GF-D8 (cell line): ENCODE results near the gene ECE1.
"Not testable (repeated sequence)": the region's sequence is repeated elsewhere in the genome, so short reads cannot be mapped to it uniquely, and the experiment has no call there.

Experiments
- DNase-seq: peaks from one replicate; lab custom pipeline; 2025; lab: John Stamatoyannopoulos, UW

Gene ECE1

DNA sequence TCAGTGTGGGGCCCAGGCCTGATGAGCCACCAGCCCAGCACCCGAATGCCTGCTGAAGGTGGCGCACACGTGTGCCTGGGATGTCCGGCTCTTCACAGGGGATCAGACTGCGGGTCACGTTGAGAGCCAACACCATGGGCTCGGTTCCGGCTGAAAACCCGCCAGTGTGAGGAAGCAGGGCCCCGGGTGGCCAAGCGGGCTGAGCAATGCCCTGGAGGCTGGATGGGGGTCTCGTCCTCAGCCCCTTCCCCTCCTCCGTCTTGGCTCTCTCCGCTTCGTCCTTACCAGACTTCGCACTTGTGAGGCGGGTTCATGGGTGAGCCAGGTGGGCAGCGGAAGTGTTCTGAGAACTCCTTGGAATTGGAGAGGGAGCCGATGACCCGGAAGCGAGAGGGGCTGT is 70.6 kb downstream of the ECE1 start:
- DNase-seq = no peak

- DNase-seq = no peak
Measured at GRCh38 chr1:21217812-21218596, 72.3 kb downstream of the ECE1 start.

DNA sequence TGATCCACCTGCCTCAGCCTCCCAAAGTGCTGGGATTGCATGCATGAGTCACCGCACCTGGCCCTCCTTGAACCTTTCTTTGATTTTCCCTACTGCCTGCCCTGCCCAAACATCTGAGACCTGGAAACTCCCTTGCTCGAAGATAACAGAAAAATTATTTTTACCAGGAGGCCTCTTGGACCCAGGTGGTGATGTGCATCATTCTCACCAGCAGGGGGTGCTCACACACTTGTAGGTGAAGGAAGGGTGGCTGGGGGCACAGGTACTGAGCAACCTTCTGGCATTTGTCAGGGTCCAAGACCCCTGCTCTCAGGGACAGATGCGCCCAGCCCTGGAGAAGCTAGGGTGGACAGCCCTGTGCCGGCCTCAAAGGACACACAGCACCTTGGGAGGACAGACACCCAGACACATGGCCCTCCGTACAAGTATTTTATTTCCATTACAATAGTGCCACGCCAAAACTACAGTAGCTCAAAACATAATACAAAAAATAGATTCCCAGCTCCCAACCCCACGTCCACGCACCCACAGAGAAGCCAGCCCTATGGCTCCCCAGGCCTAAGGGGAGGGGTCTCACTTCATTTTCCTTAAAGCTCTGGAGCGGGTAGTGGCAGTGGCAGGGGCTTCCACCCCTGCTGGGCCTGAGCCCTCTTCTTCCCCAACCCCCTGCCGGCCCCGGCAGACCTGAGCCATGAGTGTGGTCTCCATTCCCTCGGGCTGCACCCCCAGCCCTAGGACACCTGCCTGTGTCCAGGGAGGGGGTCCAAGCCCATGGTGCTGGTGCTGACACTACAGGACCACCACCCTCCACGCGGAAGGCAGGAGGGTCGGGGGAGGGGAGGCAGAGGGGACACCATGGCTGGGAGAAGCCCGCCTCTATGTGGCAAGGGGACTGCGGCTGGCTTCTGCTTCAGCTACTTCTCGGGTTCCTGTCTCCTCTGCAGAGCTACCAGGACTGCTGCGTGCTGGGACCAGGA is 73.1 kb downstream of the ECE1 start:
- no peak for DNase-seq

- no peak for DNase-seq
Measured at GRCh38 chr1:21212126-21212525, 78.1 kb downstream of the ECE1 start.

GRCh38 chr1:21208137-21208700 is 82.0 kb downstream of the ECE1 start:
- DNase-seq = not testable (repeated sequence)

- DNase-seq = no peak
Measured at GRCh38 chr1:21206117-21206516, 84.1 kb downstream of the ECE1 start.

GRCh38 chr1:21205416-21205815 is 84.8 kb downstream of the ECE1 start:
- DNase-seq = no peak

GRCh38 chr1:21201650-21202049 is 88.6 kb downstream of the ECE1 start:
- DNase-seq = no peak

DNA sequence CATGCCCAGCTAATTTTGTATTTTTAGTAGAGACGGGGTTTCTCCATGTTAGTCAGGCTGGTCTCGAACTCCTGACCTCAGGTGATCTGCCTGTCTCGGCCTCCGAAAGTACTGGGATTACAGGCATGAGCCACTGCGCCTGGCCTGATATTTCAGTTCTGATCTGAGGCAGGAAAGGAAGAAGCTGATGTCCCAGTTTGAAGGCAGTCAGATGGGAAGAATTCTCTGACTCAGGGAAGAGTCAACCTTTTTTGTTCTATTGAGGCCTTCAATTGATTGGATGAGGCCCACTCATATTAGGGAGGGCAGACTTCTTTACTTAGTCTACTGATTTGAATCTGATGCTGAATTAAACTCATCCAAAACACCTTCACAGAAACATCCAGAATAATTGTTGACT is 89.0 kb downstream of the ECE1 start:
- not testable (repeated sequence) for DNase-seq

GRCh38 chr1:21200767-21201166 is 89.5 kb downstream of the ECE1 start:
- no peak for DNase-seq

DNA sequence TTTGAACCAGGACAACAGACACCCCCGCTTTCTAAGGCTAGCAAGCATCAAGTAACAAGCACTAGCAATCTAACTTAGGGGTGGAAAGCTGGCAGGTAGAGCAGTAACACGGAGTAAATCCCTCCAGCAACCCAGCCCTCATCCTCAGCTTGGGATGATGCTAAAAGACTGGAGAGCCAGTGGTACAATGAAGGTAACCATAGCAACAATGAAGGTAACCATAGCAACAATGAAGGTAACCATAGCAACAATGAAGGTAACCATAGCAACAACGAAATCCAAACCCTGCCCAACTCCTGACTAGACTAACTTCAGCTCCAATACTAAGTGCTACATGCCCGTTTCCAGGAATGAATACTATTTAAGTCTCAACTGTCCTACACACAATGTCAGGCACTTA is 91.3 kb downstream of the ECE1 start:
- no peak for DNase-seq

- DNase-seq = no peak
Measured at GRCh38 chr1:21192871-21193270, 97.4 kb downstream of the ECE1 start.

DNA sequence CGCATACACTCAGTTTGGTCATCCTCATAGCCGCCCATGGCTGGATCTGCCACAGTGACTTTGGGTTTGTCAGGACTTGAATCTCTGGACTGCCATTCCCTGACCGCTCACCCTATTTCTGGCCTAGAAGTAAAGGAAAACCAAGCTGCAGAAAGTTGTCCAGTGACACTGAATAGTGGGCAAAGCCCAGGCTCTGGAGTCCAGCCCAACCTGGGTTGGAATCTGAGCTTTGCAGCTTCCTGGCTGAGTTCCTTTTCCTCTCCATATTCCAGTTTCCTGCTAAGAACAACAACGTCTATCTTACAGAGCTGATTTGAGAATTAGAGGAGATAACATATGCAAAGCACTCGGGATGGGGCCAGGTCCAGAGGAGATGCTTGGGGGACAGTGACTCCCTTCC is 98.0 kb downstream of the ECE1 start:
- DNase-seq = no peak

- DNase-seq = not testable (repeated sequence)
Measured at GRCh38 chr1:21190771-21191170, 99.5 kb downstream of the ECE1 start.

DNA sequence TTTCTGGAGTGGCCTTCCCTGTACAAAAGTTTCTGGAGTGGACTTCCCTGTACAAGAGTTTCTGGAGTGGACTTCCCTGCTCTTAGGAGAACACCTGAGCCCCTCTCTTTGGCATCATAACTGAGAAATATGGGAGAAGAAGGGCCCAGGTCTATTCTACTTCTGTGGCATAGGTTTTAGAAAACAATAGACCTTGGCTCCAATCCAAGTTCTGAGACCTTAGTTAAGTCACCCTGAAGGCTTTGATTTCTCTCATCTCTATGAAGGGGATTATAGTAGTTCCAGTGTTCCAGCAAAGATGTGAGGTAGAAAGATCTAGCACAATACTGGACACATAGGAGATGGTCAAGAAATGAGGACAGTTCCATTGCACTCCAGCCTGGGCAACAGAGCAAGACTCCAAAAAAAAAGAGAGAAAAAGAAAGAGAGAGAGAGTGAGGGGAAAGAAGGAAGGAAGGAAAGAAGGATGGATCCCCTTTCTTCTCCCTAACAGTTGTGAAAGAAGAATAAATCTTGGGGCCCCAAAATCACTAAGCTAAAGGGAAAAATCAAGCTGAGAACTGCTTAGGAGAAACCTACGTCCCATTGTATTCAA is 100.3 kb downstream of the ECE1 start:
- no peak for DNase-seq

DNA sequence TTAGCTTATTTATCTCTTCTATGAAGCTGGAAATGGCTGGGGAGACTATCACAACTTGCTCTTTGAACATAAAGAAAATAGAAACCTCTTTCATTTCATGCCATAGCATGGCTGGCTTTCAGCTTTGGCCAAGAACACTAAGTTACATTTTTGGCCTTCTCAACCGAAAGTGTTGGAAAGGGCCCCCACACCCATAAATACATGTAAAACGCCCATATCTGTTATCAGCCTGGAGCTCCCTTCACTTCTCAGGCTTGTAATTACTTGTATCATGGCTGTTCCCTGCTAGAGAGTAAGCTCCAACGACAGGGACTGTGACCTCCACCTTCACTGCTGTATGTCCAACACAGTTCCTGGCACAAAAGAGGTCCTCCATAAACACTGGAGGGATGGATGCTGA is 100.8 kb downstream of the ECE1 start:
- no peak for DNase-seq

DNA sequence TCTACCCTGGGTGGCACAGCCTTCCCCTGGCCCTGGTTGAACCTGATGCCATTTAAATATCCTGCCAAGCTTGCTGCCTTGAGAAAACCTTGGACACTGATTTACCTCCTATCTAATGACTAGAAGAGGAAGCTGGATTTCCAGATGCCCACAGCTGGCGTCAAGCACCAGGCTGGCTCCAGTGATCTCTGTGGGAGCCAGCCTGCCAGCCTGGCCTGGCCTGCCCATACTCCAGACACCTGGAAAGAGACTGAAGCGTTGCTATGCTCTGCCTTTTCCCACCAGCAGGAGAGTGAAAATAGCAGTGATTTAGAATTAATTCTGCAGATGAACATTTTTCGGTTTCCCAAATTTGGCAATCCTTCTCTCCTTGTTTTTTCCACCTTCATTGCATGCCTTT is 102.0 kb downstream of the ECE1 start:
- no peak for DNase-seq

GRCh38 chr1:21185221-21185731 is 105.0 kb downstream of the ECE1 start:
- DNase-seq = no peak

DNA sequence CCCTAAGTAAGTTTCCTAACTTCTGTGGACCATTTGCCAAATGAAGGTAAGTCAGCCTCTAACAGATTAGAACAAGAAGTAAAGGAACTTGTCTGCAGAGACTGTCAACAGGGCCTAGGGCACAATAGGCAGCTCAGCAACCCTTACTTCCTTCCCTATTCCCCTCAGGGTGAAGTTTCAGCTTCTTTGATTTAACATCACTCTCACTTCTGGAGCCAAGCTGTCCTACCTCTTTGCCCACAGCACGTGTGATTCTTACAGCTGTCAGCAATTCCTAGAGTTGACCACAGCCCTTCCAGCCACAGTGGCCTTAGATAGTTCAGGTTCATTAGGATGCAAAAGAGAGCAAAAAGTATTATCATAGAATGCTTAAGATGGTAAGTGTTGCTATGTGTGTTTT is 106.0 kb downstream of the ECE1 start:
- DNase-seq = peak; percentile 32

- no peak for DNase-seq
Measured at GRCh38 chr1:21182181-21182731, 108.0 kb downstream of the ECE1 start.

- not testable (repeated sequence) for DNase-seq
Measured at GRCh38 chr1:21178271-21178670, 112.0 kb downstream of the ECE1 start.
